ENCODE measurements around the gene LAPTM5. TPM values are rescaled to one million over a fixed set of nuclear protein-coding genes. Genes with fewer than 3 reads are reported as not detected.

LAPTM5 gene
- total and polyA plus RNA-seq, 2 donors (not counting 3 experiments of a cell fraction or from before 2014, with no cell fraction given), result 83.4 to 95.2 TPM

DNA sequence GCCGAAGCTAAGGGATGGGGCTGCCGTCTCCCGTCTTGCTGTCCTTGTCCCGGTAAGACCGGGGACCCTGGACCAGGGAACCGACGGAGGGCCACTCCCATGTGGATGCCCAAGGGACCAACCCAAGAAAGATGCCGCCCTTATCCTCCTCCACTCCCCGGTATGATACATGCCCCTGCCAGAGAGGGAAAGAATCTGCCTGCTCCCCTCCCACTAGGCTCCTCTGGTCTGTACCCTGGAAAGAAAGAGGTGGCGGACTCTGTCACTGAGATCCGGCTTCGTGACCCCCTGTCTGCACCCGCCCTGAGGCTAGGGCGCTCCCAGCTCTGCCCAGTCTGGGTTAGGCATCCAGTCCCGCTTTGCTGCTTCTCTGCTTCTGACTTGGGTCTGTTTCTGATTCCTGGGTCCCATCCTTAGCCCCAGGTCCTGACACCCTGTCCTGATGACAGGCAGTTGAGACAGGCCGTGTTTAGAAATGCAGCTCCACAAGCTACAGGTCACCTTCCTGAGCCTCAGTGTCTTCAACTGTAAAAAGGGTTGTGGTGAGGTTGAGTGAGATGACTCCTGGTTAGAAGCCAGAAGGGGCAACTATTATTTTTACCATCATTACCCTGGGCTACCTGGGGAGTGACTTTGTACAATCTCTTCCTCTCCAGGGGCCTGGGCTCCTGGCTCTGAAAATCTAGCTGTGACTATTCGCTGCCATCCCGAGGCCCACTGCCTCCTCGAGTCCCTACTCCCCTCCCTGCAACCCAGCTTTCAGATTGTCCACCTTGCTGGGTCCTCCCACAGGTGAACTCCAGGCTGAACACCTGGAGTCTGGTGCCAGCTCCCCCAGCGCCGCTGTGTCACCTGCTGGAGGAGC, 37.9 kb downstream of the LAPTM5 start:
- Histone ChIP-seq H3K4me3 (replicated peaks in 1 of 3; ENCODE audit: insufficient read depth in 1 of 3, low read depth in 1 of 3, low read length in 3 of 3) (no peak overlapping the region), H3K79me2 (ENCODE audit: control insufficient read depth, insufficient read depth, low read length) (no peaks in the 10 kb centered on the region), H3K36me3 (ENCODE audit: control insufficient read depth in 2 of 2, extremely low read depth in 1 of 2, insufficient read depth in 2 of 2, low read length in 2 of 2) (no peaks in the 10 kb centered on the region), H3K9me1 (replicated peaks; ENCODE audit: control insufficient read depth, extremely low read depth, insufficient read depth, low read length) (no peaks in the 10 kb centered on the region), H3K9ac (replicated peaks; ENCODE audit: extremely low read depth, insufficient read depth, low read length) (no peak overlapping the region), H3K4me1 (ENCODE audit: control insufficient read depth, extremely low read depth, insufficient read depth, low read length) (peaks cover 5% of the 10 kb centered on the region), H3K9me3 (replicated peaks; ENCODE audit: control insufficient read depth, insufficient read depth, low read length) (no peaks in the 10 kb centered on the region), H3K27ac (ENCODE audit: insufficient read depth, low read depth, low read length) (no peak overlapping the region), H4K20me1 (replicated peaks; ENCODE audit: control insufficient read depth, extremely low read depth, insufficient read depth, low read length) (no peaks in the 10 kb centered on the region), H3K27me3 (ENCODE audit: control insufficient read depth in 2 of 2, insufficient read depth in 2 of 2, low read length in 2 of 2) (no peaks in the 10 kb centered on the region), H2AFZ (ENCODE audit: low read depth, low read length) (no peak overlapping the region), H3K4me2 (ENCODE audit: insufficient read depth, low read length) (peak overlapping the region; percentile 53)
- ChIA-PET POLR2A (interaction anchor here (0.6 to 1.6 kb wide), 3 partner anchors 59 to 82 kb away, joined by 3 to 10 read pairs (median 9); no protein-coding TSS in a partner anchor), CTCF (interaction anchor here (0.9 to 9.0 kb wide), 21 partner anchors 8 to 206 kb away, joined by 3 to 726 read pairs (median 7); partner anchors contain the start of gene LAPTM5)
- intact Hi-C loops (cut with micrococcal nuclease), result loop anchor here (1.0 to 2.0 kb wide), 3 partner anchors 60 to 209 kb away; no protein-coding TSS in a partner anchor
- BruUV-seq (replicated peaks), result no TSS peak
- dilution Hi-C loops (cut with MboI; ENCODE audit: extremely low pct_ligation_motif_present, low sequenced_read_pairs), result no loop called here
- no peak for TF ChIP-seq POLR2AphosphoS5 (IDR thresholded peaks at IDR 0.05; ENCODE audit: insufficient read depth, low read depth, low read length)
- no peak for TF ChIP-seq GATA2 (IDR thresholded peaks at IDR 0.05; ENCODE audit: insufficient read depth, insufficient read length, low read depth, low read length)
- TF ChIP-seq MYC (IDR thresholded peaks at IDR 0.05; ENCODE audit: low read depth, low read length), result no peak
- TF ChIP-seq, protein P1, sequence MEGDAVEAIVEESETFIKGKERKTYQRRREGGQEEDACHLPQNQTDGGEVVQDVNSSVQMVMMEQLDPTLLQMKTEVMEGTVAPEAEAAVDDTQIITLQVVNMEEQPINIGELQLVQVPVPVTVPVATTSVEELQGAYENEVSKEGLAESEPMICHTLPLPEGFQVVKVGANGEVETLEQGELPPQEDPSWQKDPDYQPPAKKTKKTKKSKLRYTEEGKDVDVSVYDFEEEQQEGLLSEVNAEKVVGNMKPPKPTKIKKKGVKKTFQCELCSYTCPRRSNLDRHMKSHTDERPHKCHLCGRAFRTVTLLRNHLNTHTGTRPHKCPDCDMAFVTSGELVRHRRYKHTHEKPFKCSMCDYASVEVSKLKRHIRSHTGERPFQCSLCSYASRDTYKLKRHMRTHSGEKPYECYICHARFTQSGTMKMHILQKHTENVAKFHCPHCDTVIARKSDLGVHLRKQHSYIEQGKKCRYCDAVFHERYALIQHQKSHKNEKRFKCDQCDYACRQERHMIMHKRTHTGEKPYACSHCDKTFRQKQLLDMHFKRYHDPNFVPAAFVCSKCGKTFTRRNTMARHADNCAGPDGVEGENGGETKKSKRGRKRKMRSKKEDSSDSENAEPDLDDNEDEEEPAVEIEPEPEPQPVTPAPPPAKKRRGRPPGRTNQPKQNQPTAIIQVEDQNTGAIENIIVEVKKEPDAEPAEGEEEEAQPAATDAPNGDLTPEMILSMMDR (IDR thresholded peaks at IDR 0.05; ENCODE audit: extremely low read depth in 1 of 2, insufficient read depth in 1 of 2, low read depth in 1 of 2, low read length in 2 of 2), result no peak
- no peak for TF ChIP-seq FOS (IDR thresholded peaks at IDR 0.05; ENCODE audit: borderline replicate concordance, insufficient read depth, low read length)
- no peak for TF ChIP-seq POLR2A (IDR thresholded peaks at IDR 0.05; ENCODE audit: low read depth, low read length)
- TF ChIP-seq, protein P2, sequence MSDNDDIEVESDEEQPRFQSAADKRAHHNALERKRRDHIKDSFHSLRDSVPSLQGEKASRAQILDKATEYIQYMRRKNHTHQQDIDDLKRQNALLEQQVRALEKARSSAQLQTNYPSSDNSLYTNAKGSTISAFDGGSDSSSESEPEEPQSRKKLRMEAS (IDR thresholded peaks at IDR 0.05; ENCODE audit: insufficient read depth, insufficient read length), result no peak
- no peak for TF ChIP-seq EZH2 (IDR thresholded peaks at IDR 0.05; ENCODE audit: borderline replicate concordance, low read depth, low read length, severe bottlenecking)
- DNase-seq (ENCODE audit: low read depth, low spot score) (peak; percentile 78), FAIRE-seq (no peak)
